ENCODE results near the gene MYO9B. TPM values are rescaled to one million over a fixed set of nuclear protein-coding genes. Genes with fewer than 3 reads are reported as not detected.

MYO9B gene
- polyA plus RNA-seq, 3 donors = 5.9 to 366 (median 7.5) TPM

GRCh38 chr19:17113127-17113785 lies 37.7 kb downstream of the MYO9B start:
- H3K4me3 Mint-ChIP-seq = peak overlapping the region; percentile 49 to 82
- peaks cover 0 to 5% (median 0%) of the 10 kb centered on the region in 7 donors for H3K9me3 Mint-ChIP-seq
- no peak for TF ChIP-seq CTCF (IDR thresholded peaks at IDR 0.05)

DNA sequence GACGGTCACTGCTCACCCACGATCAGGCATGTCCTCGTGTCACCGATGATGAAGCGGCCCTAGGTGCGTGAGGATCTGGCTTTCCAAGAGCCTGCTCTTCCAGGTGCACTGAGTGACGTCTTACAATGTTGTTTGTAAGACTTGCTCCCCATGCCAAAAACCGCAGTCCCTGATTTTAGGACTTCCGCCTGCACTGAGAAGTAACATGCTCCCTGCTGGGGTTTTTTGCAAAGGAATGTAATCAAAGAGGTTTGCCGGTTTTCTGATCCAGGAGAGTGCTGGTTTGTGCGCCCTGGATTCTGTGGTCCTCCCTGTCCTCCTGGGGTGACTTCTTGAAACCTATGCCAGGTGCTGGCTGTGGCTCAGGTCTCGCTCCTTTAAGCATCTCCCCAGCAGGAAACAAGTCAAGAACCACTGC lies 38.8 kb downstream of the MYO9B start:
- H3K27ac Mint-ChIP-seq = peak overlapping the region; percentile 53 to 99 (median 84)

More at GRCh38 chr19:17113127-17113785, 37.7 kb downstream of the MYO9B start:
- 75% methylated on average over 7 of the region's 17 CpGs for WGBS (ENCODE audit: insufficient coverage)
- intact Hi-C loops (cut with micrococcal nuclease) = loop anchor here (5.0 kb wide), 2 partner anchors 36 to 59 kb away; partner anchors contain the start of genes HAUS8 (in 2 of the 2) and MYO9B (in 2 of the 2)
- Histone ChIP-seq H3K4me3 (replicated peaks in 1 of 3; ENCODE audit: low read depth in 2 of 3, low read length in 3 of 3) (peak overlapping the region in 1 of 3 experiments; percentile 55), H4K20me1 (ENCODE audit: insufficient read depth, low read length) (no peaks in the 10 kb centered on the region), H3K36me3 (replicated peaks in 1 of 2; ENCODE audit: control insufficient read depth in 1 of 2, insufficient read depth in 2 of 2, low read length in 2 of 2) (peaks cover 6 to 34% of the 10 kb centered on the region in 2 donors), H3K4me2 (replicated peaks; ENCODE audit: extremely low read depth, low read length, poor library complexity, severe bottlenecking) (peak overlapping the region; percentile 63), H3K27ac (ENCODE audit: low read depth in 1 of 2, low read length in 2 of 2) (peak overlapping the region; percentile 84 to 87), H3K9me3 (replicated peaks in 1 of 2; ENCODE audit: control insufficient read depth in 1 of 2, insufficient read depth in 1 of 2, low read length in 2 of 2) (peaks cover 0 to 4% of the 10 kb centered on the region in 2 donors), H3K79me2 (ENCODE audit: insufficient read depth, low read length) (peaks cover 95% of the 10 kb centered on the region), H3K27me3 (ENCODE audit: control insufficient read depth in 2 of 2, insufficient read depth in 2 of 2, low read length in 2 of 2) (no peaks in the 10 kb centered on the region), H3K9ac (ENCODE audit: insufficient read depth, low read length, poor library complexity, severe bottlenecking) (peak overlapping the region; percentile 62), H3K4me1 (ENCODE audit: control insufficient read depth in 1 of 2, insufficient read depth in 2 of 2, low read length in 2 of 2) (peaks cover 87 to 90% of the 10 kb centered on the region in 2 donors), H2AFZ (ENCODE audit: insufficient read depth, low read depth, low read length, poor library complexity, severe bottlenecking) (no peak overlapping the region)
- peaks cover 0 to 3% (median 2%) of the 10 kb centered on the region in 3 donors for H3K27me3 Mint-ChIP-seq (ENCODE audit: low read depth in 3 of 3)
- peaks cover 93% of the 10 kb centered on the region for H3K4me1 Mint-ChIP-seq
- peak overlapping the region; percentile 94 to 99 (median 97) for H3K27ac Mint-ChIP-seq
- H3K36me3 Mint-ChIP-seq = peaks cover 68 to 77% of the 10 kb centered on the region in 2 donors
- no peak for DNase-seq

More for the DNA sequence above, 38.8 kb downstream of the MYO9B start:
- peaks cover 69 to 77% of the 10 kb centered on the region in 2 donors for H3K36me3 Mint-ChIP-seq
- H3K4me2 ChIP-seq (replicated peaks; ENCODE audit: extremely low read depth, low read length, poor library complexity, severe bottlenecking) = no peak overlapping the region
- H3K27ac ChIP-seq (ENCODE audit: low read depth in 1 of 2, low read length in 2 of 2) = peak overlapping the region in 1 of 2 donors; percentile 87
- H3K79me2 ChIP-seq (ENCODE audit: insufficient read depth, low read length) = peaks cover 97% of the 10 kb centered on the region
- H3K9me3 ChIP-seq (replicated peaks in 1 of 2; ENCODE audit: control insufficient read depth in 1 of 2, insufficient read depth in 1 of 2, low read length in 2 of 2) = peaks cover 0 to 4% of the 10 kb centered on the region in 2 donors
- intact Hi-C loops (cut with micrococcal nuclease) = loop anchor here (5.0 kb wide), 2 partner anchors 37 to 58 kb away; partner anchors contain the start of genes HAUS8 (in 2 of the 2) and MYO9B (in 2 of the 2)
- no peak for DNase-seq
- H3K4me1 ChIP-seq (ENCODE audit: control insufficient read depth in 1 of 2, insufficient read depth in 2 of 2, low read length in 2 of 2) = peaks cover 78 to 85% of the 10 kb centered on the region in 2 donors
- H3K36me3 ChIP-seq (replicated peaks in 1 of 2; ENCODE audit: control insufficient read depth in 1 of 2, insufficient read depth in 2 of 2, low read length in 2 of 2) = peaks cover 12 to 43% of the 10 kb centered on the region in 2 donors
- peaks cover 90% of the 10 kb centered on the region for H3K4me1 Mint-ChIP-seq
- WGBS (ENCODE audit: insufficient coverage) = 100% methylated on average over 8 of the region's 12 CpGs
- H3K27me3 Mint-ChIP-seq (ENCODE audit: low read depth in 3 of 3) = peaks cover 0 to 3% (median 2%) of the 10 kb centered on the region in 3 donors
- no peak overlapping the region for H2AFZ ChIP-seq (ENCODE audit: insufficient read depth, low read depth, low read length, poor library complexity, severe bottlenecking)
- no peak overlapping the region for H3K4me3 Mint-ChIP-seq
- peaks cover 4% of the 10 kb centered on the region for H4K20me1 ChIP-seq (ENCODE audit: insufficient read depth, low read length)
- no peak overlapping the region for H3K9ac ChIP-seq (ENCODE audit: insufficient read depth, low read length, poor library complexity, severe bottlenecking)
- peaks cover 0 to 5% (median 0%) of the 10 kb centered on the region in 7 donors for H3K9me3 Mint-ChIP-seq
- no peak overlapping the region for H3K4me3 ChIP-seq (replicated peaks in 1 of 3; ENCODE audit: low read depth in 2 of 3, low read length in 3 of 3)
- TF ChIP-seq CTCF (IDR thresholded peaks at IDR 0.05) = no peak
- H3K27me3 ChIP-seq (ENCODE audit: control insufficient read depth in 2 of 2, insufficient read depth in 2 of 2, low read length in 2 of 2) = no peaks in the 10 kb centered on the region

Data from CD14-positive monocyte (primary cell).